K562 (cell line): ENCODE measurements around the gene TRIM14.

Experiments
- CCNT2 ChIP-seq: IDR thresholded peaks from 2 replicates; pipeline ENCODE4 v1.6.1; 2011; ENCODE audit warnings: borderline replicate concordance, low read depth, mild to moderate bottlenecking, moderate library complexity, mixed read lengths, low read length; ENCODE audit not compliant: insufficient read length; ENCODE audit errors: extremely low read depth
- CTCF ChIP-seq, 3 experiments: IDR thresholded peaks in 2 of 3; conservative IDR thresholded peaks in 1 of 3; 2 replicates each; pipeline ENCODE4 v1.5.1; 2011 to 2012; ENCODE audit warnings: low read length in 3 of 3, mild to moderate bottlenecking in 3 of 3, control low read depth in 2 of 3, improper control_type of control experiment in 1 of 3, inconsistent platforms in 1 of 3, low read depth in 1 of 3, mixed read lengths in 1 of 3, moderate library complexity in 1 of 3; ENCODE audit not compliant: insufficient read depth in 2 of 3
- DNMT1 ChIP-seq: fragments of 450-650 bp; IDR thresholded peaks from 2 replicates; pipeline ENCODE4 v1.6.1; 2016; ENCODE audit warnings: antibody characterized with exemption, mild to moderate bottlenecking
- ETV5 ChIP-seq: sonication (generic); formaldehyde crosslinking; IDR thresholded peaks from 2 replicates; pipeline ENCODE4 v1.4.0; 2020; ENCODE audit warnings: low read depth, mild to moderate bottlenecking, missing genetic modification reagents
- FOSL1 ChIP-seq: fragments of 200-800 bp; sonication (Bioruptor generic); conservative IDR thresholded peaks from 2 replicates; pipeline ENCODE4 v1.6.1; 2016; ENCODE audit warnings: missing genetic modification characterization, missing compliant biosample characterization
- KLF10 ChIP-seq: fragments of 250-450 bp; sonication (Bioruptor Pico); IDR thresholded peaks from 2 replicates; pipeline ENCODE4 v1.6.1; 2021; ENCODE audit warnings: matching md5 sums
- RFX5 ChIP-seq: IDR thresholded peaks from 2 replicates; pipeline ENCODE4 v1.6.1; 2011; ENCODE audit warnings: low read depth, mild to moderate bottlenecking, improper control_type of control experiment, low read length
- SOX6 ChIP-seq: fragments of 450-650 bp; IDR thresholded peaks from 2 replicates; pipeline ENCODE4 v1.6.1; 2014; ENCODE audit warnings: mild to moderate bottlenecking
- STAG1 ChIP-seq: sonication (generic); formaldehyde crosslinking; IDR thresholded peaks from 2 replicates; pipeline ENCODE4 v1.5.0; 2020; ENCODE audit warnings: missing genetic modification reagents, borderline replicate concordance
- TEAD4 ChIP-seq, 2 experiments: sonication (generic) in 1 of 2; formaldehyde crosslinking in 1 of 2; IDR thresholded peaks; 2 replicates each; pipeline versions ENCODE4 v1.6.1 to v1.8.0; 2012 to 2022; ENCODE audit warnings: borderline replicate concordance in 1 of 2, inconsistent platforms in 1 of 2, low read length in 1 of 2, mild to moderate bottlenecking in 1 of 2, missing genetic modification reagents in 1 of 2
- ZBED1 ChIP-seq: IDR thresholded peaks from 2 replicates; pipeline ENCODE4 v1.6.1; 2014
- ZBTB8A ChIP-seq: fragments of 450-650 bp; IDR thresholded peaks from 2 replicates; pipeline ENCODE4 v1.6.1; 2018; ENCODE audit warnings: mild to moderate bottlenecking, moderate library complexity; ENCODE audit not compliant: partially characterized antibody
- TF ChIP-seq, protein P1 (sequence below): fragments of 250-450 bp; sonication (Bioruptor Pico); IDR thresholded peaks from 2 replicates; pipeline ENCODE4 v1.4.0; 2020; ENCODE audit warnings: mild to moderate bottlenecking, moderate library complexity
- TF ChIP-seq, protein P2 (sequence below): sonication (generic); formaldehyde crosslinking; IDR thresholded peaks from 2 replicates; pipeline ENCODE4 v1.5.0; 2020; ENCODE audit warnings: missing genetic modification reagents

- TF ChIP-seq SOX6 (no peak), STAG1 (CRISPR knock-in tag) (no peak), DNMT1 (no peak), RFX5 (no peak), ZBED1 (no peak), ETV5 (CRISPR knock-in tag) (no peak), KLF10 (CRISPR knock-in tag) (no peak), CTCF (IDR thresholded peaks at IDR 0.05 in 2 of 3, conservative IDR thresholded peaks at IDR 0.05 in 1 of 3; ENCODE audit: insufficient read depth in 2 of 3, low read depth in 1 of 3, low read length in 3 of 3) (no peak), ZBTB8A (no peak), TEAD4 (IDR thresholded peaks at IDR 0.05; ENCODE audit: low read length) (no peak), TEAD4 (CRISPR knock-in tag; IDR thresholded peaks at IDR 0.05; ENCODE audit: borderline replicate concordance) (no peak), CCNT2 (peak; percentile 23), FOSL1 (tag) (no peak)
- TF ChIP-seq, protein P1, sequence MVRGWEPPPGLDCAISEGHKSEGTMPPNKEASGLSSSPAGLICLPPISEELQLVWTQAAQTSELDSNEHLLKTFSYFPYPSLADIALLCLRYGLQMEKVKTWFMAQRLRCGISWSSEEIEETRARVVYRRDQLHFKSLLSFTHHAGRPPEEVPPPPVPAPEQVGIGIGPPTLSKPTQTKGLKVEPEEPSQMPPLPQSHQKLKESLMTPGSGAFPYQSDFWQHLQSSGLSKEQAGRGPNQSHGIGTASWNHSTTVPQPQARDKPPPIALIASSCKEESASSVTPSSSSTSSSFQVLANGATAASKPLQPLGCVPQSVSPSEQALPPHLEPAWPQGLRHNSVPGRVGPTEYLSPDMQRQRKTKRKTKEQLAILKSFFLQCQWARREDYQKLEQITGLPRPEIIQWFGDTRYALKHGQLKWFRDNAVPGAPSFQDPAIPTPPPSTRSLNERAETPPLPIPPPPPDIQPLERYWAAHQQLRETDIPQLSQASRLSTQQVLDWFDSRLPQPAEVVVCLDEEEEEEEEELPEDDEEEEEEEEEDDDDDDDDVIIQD (CRISPR knock-in tag): no peak
- TF ChIP-seq, protein P2, sequence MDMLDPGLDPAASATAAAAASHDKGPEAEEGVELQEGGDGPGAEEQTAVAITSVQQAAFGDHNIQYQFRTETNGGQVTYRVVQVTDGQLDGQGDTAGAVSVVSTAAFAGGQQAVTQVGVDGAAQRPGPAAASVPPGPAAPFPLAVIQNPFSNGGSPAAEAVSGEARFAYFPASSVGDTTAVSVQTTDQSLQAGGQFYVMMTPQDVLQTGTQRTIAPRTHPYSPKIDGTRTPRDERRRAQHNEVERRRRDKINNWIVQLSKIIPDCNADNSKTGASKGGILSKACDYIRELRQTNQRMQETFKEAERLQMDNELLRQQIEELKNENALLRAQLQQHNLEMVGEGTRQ (CRISPR knock-in tag): no peak
These were observed 31.3 kb downstream of the TRIM14 start for GRCh38 chr9:98087420-98088354.
